ENCODE data around the gene NAV2. TPM values are rescaled to one million over a fixed set of nuclear protein-coding genes. Genes with fewer than 3 reads are reported as not detected.

NAV2 gene
- total RNA-seq, 1 experiment from 2014 or later: 63.5 TPM

DNA sequence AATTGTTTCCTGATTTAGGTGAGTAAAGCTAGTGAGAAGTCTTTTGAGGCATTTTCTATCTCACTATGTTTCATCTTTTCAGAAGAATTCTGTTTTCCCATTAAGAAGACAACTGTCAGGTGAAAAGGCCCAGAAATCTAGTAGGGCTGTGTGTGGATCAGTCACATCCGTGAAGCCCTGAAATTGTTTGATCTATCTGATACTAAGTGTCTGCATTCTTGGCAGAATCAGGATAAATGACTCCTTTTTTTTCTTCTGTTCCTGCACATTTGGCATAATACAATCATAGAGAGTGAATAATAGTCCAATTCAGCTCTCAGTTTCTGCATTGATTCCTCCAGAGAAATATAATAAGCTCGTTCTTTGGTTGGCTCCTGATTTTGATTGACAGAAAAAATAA, 208.3 kb downstream of the NAV2 start:
- ChIA-PET CTCF (no interaction called here), POLR2A (no interaction called here)
- Mint-ChIP-seq H3K9me3 (ENCODE audit: unreplicated experiment) (no peaks in the 10 kb centered on the region), H3K4me3 (ENCODE audit: unreplicated experiment) (no peak overlapping the region), H3K4me1 (ENCODE audit: low read depth, unreplicated experiment) (peaks cover 6% of the 10 kb centered on the region), H3K27ac (ENCODE audit: unreplicated experiment) (no peak overlapping the region), H3K36me3 (ENCODE audit: insufficient read depth, unreplicated experiment) (peaks cover 6% of the 10 kb centered on the region), H3K27me3 (ENCODE audit: insufficient read depth, unreplicated experiment) (no peaks in the 10 kb centered on the region)
- Histone ChIP-seq H3K27me3 (replicated peaks; ENCODE audit: control insufficient read depth, insufficient read depth, low read length) (no peaks in the 10 kb centered on the region), H3K4me1 (no peaks in the 10 kb centered on the region), H3K9me3 (no peaks in the 10 kb centered on the region), H3K4me3 (ENCODE audit: low read depth, low read length) (no peak overlapping the region), H3K36me3 (ENCODE audit: control insufficient read depth, insufficient read depth, low read length) (no peaks in the 10 kb centered on the region)
- no TSS peak for BruUV-seq (replicated peaks)
- DNase-seq: no peak
- TF ChIP-seq, protein P1, sequence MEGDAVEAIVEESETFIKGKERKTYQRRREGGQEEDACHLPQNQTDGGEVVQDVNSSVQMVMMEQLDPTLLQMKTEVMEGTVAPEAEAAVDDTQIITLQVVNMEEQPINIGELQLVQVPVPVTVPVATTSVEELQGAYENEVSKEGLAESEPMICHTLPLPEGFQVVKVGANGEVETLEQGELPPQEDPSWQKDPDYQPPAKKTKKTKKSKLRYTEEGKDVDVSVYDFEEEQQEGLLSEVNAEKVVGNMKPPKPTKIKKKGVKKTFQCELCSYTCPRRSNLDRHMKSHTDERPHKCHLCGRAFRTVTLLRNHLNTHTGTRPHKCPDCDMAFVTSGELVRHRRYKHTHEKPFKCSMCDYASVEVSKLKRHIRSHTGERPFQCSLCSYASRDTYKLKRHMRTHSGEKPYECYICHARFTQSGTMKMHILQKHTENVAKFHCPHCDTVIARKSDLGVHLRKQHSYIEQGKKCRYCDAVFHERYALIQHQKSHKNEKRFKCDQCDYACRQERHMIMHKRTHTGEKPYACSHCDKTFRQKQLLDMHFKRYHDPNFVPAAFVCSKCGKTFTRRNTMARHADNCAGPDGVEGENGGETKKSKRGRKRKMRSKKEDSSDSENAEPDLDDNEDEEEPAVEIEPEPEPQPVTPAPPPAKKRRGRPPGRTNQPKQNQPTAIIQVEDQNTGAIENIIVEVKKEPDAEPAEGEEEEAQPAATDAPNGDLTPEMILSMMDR (IDR thresholded peaks at IDR 0.05; ENCODE audit: insufficient read depth in 1 of 2, low read depth in 1 of 2, low read length in 1 of 2, severe bottlenecking in 1 of 2, unreplicated experiment in 1 of 2): no peak
- intact Hi-C loops (cut with micrococcal nuclease; ENCODE audit: unreplicated experiment): no loop called here

- BruUV-seq (replicated peaks): no TSS peak
- H3K4me3 Mint-ChIP-seq (ENCODE audit: unreplicated experiment): no peak overlapping the region
Observed at GRCh38 chr11:19921976-19922688, 209.5 kb downstream of the NAV2 start.

GRCh38 chr11:19922689-19923035, 210.0 kb downstream of the NAV2 start:
- CTCF ChIA-PET: no interaction called here
- DNase-seq: no peak
- Mint-ChIP-seq H3K27ac (ENCODE audit: unreplicated experiment) (no peak overlapping the region), H3K36me3 (ENCODE audit: insufficient read depth, unreplicated experiment) (no peaks in the 10 kb centered on the region), H3K9me3 (ENCODE audit: unreplicated experiment) (no peaks in the 10 kb centered on the region), H3K27me3 (ENCODE audit: insufficient read depth, unreplicated experiment) (no peaks in the 10 kb centered on the region), H3K4me1 (ENCODE audit: low read depth, unreplicated experiment) (peaks cover 6% of the 10 kb centered on the region), H3K4me3 (ENCODE audit: unreplicated experiment) (no peak overlapping the region)
- Histone ChIP-seq H3K9me3 (no peaks in the 10 kb centered on the region), H3K36me3 (ENCODE audit: control insufficient read depth, insufficient read depth, low read length) (no peaks in the 10 kb centered on the region), H3K4me3 (ENCODE audit: low read depth, low read length) (no peak overlapping the region), H3K27me3 (replicated peaks; ENCODE audit: control insufficient read depth, insufficient read depth, low read length) (no peaks in the 10 kb centered on the region), H3K4me1 (no peaks in the 10 kb centered on the region)
- TF ChIP-seq, protein P1 (IDR thresholded peaks at IDR 0.05; ENCODE audit: insufficient read depth in 1 of 2, low read depth in 1 of 2, low read length in 1 of 2, severe bottlenecking in 1 of 2, unreplicated experiment in 1 of 2): no peak
- BruUV-seq (replicated peaks): no TSS peak
- POLR2A ChIA-PET: no interaction called here
- intact Hi-C loops (cut with micrococcal nuclease; ENCODE audit: unreplicated experiment): loop anchor here (1.0 kb wide), 1 partner anchor 10 kb away; no protein-coding TSS in a partner anchor

More at GRCh38 chr11:19921976-19922688, 209.5 kb downstream of the NAV2 start:
- H3K36me3 Mint-ChIP-seq (ENCODE audit: insufficient read depth, unreplicated experiment): no peaks in the 10 kb centered on the region
- no peaks in the 10 kb centered on the region for H3K9me3 Mint-ChIP-seq (ENCODE audit: unreplicated experiment)
- no peak for DNase-seq
- POLR2A ChIA-PET: no interaction called here
- H3K27ac Mint-ChIP-seq (ENCODE audit: unreplicated experiment): no peak overlapping the region
- intact Hi-C loops (cut with micrococcal nuclease; ENCODE audit: unreplicated experiment): loop anchor here (1.0 kb wide), 1 partner anchor 10 kb away; no protein-coding TSS in a partner anchor
- Histone ChIP-seq H3K36me3 (ENCODE audit: control insufficient read depth, insufficient read depth, low read length) (no peaks in the 10 kb centered on the region), H3K27me3 (replicated peaks; ENCODE audit: control insufficient read depth, insufficient read depth, low read length) (no peaks in the 10 kb centered on the region), H3K4me1 (no peaks in the 10 kb centered on the region), H3K9me3 (no peaks in the 10 kb centered on the region), H3K4me3 (ENCODE audit: low read depth, low read length) (no peak overlapping the region)
- TF ChIP-seq, protein P1 (IDR thresholded peaks at IDR 0.05; ENCODE audit: insufficient read depth in 1 of 2, low read depth in 1 of 2, low read length in 1 of 2, severe bottlenecking in 1 of 2, unreplicated experiment in 1 of 2): no peak
- peaks cover 6% of the 10 kb centered on the region for H3K4me1 Mint-ChIP-seq (ENCODE audit: low read depth, unreplicated experiment)
- CTCF ChIA-PET: no interaction called here
- no peaks in the 10 kb centered on the region for H3K27me3 Mint-ChIP-seq (ENCODE audit: insufficient read depth, unreplicated experiment)
